OCI-LY1 (cell line): ENCODE data around the gene CDK5R1.

Experiments
- H2AFZ ChIP-seq: fragments of 200-600 bp; sonication (generic), shearing (Covaris generic); 2 replicates; pipeline ENCODE4 v1.6.0; 2014; ENCODE audit warnings: antibody characterized with exemption, mild to moderate bottlenecking, low read length
- H3F3A ChIP-seq: fragments of 200-600 bp; sonication (generic), shearing (Covaris generic); 2 replicates; pipeline ENCODE4 v1.6.0; 2014; ENCODE audit warnings: mild to moderate bottlenecking, antibody characterized with exemption, low read length, moderate library complexity; ENCODE audit not compliant: insufficient read depth
- H3K27ac ChIP-seq: fragments of 200-600 bp; sonication (generic); 2 replicates; pipeline ENCODE4 v1.5.1; 2014; ENCODE audit warnings: low read length, mixed run types, mild to moderate bottlenecking, low read depth; ENCODE audit not compliant: poor library complexity, severe bottlenecking
- H3K27me3 ChIP-seq: fragments of 200-600 bp; sonication (generic); 2 replicates; pipeline ENCODE4 v1.6.0; 2014; ENCODE audit warnings: antibody characterized with exemption, mild to moderate bottlenecking, low read length, moderate library complexity; ENCODE audit not compliant: insufficient read depth
- H3K36me3 ChIP-seq: fragments of 200-600 bp; sonication (generic); 2 replicates; pipeline ENCODE4 v1.6.1; 2014; ENCODE audit warnings: mild to moderate bottlenecking, antibody characterized with exemption, low read length, moderate library complexity, mixed read lengths; ENCODE audit not compliant: insufficient read depth
- H3K4me1 ChIP-seq: fragments of 200-600 bp; sonication (generic); 2 replicates; pipeline ENCODE4 v1.5.1; 2014; ENCODE audit warnings: mild to moderate bottlenecking, low read length, moderate library complexity; ENCODE audit not compliant: insufficient read depth, severe bottlenecking
- H3K4me2 ChIP-seq: fragments of 200-600 bp; sonication (generic), shearing (Covaris generic); 2 replicates; pipeline ENCODE4 v1.6.1; 2014; ENCODE audit warnings: low read length
- H3K4me3 ChIP-seq: fragments of 200-600 bp; sonication (generic); 2 replicates; pipeline ENCODE4 v1.5.1; 2014; ENCODE audit warnings: low read length, low read depth, mild to moderate bottlenecking, mixed read lengths; ENCODE audit not compliant: poor library complexity, severe bottlenecking
- H3K79me2 ChIP-seq: fragments of 200-600 bp; shearing (Covaris generic); 2 replicates; pipeline ENCODE4 v1.6.1; 2016; ENCODE audit warnings: mixed run types, low read length, mixed read lengths; ENCODE audit not compliant: insufficient read depth
- H3K9ac ChIP-seq: fragments of 200-600 bp; sonication (generic), shearing (Covaris generic); 2 replicates; pipeline ENCODE4 v1.6.1; 2014; ENCODE audit warnings: mild to moderate bottlenecking, low read length, mixed read lengths
- H3K9me2 ChIP-seq: fragments of 200-600 bp; sonication (generic), shearing (Covaris generic); 2 replicates; pipeline ENCODE4 v1.6.1; 2014; ENCODE audit warnings: low read depth, mild to moderate bottlenecking, low read length, mixed read lengths
- H3K9me3 ChIP-seq: fragments of 200-600 bp; shearing (Covaris generic); 2 replicates; pipeline ENCODE4 v1.6.1; 2014; ENCODE audit warnings: low read length, mixed read lengths
- H4K20me1 ChIP-seq: fragments of 200-600 bp; sonication (generic), shearing (Covaris generic); 2 replicates; pipeline ENCODE4 v1.6.0; 2016; ENCODE audit warnings: mild to moderate bottlenecking, low read length; ENCODE audit not compliant: insufficient read depth
- EZH2 ChIP-seq: fragments of 200-600 bp; sonication (generic), shearing (Covaris generic); IDR thresholded peaks from 2 replicates; pipeline ENCODE4 v1.8.0; 2017; ENCODE audit warnings: borderline replicate concordance, mixed run types, mild to moderate bottlenecking, antibody characterized with exemption, low read length, moderate library complexity, mixed read lengths
- TF ChIP-seq, protein P1 (sequence below): fragments of 200-600 bp; sonication (generic), shearing (Covaris generic); IDR thresholded peaks from 2 replicates; pipeline ENCODE4 v1.5.1; 2017; ENCODE audit warnings: mild to moderate bottlenecking, antibody characterized with exemption, low read length, moderate library complexity, mixed read lengths

Gene CDK5R1

DNA sequence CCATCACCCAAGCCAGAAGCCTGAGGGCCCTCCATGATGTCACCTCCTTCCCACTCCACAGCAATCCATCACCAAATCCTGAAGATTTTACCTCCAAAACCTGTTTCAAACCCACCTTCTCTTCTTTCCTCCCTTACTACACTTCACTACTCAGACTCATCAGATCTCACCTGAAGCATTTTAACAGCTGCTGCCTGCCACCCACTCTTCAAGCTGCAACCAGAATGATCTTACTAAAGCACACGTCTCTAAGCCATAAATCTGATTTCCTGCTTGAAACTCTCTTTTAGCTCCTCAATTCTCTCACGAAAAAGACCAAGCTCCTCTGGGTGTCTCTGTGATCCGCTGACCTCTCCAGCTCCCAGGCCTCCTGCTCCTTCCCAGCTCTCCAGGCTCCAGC lies 46.5 kb downstream of the CDK5R1 start:
- Histone ChIP-seq H3K9me3 (no peaks in the 10 kb centered on the region), H3K4me1 (no peaks in the 10 kb centered on the region), H3K4me3 (no peak overlapping the region), H3K9me2 (no peaks in the 10 kb centered on the region), H3K79me2 (no peaks in the 10 kb centered on the region), H3K9ac (no peak overlapping the region), H2AFZ (no peak overlapping the region), H3K4me2 (no peak overlapping the region), H3K27me3 (0 out of 2 replicates have a peak, but pooled peaks cover 6% of the 10 kb centered on the region), H3F3A (no peaks in the 10 kb centered on the region), H3K27ac (no peak overlapping the region), H4K20me1 (no peaks in the 10 kb centered on the region), H3K36me3 (no peaks in the 10 kb centered on the region)
- TF ChIP-seq EZH2 = no peak
- TF ChIP-seq, protein P1, sequence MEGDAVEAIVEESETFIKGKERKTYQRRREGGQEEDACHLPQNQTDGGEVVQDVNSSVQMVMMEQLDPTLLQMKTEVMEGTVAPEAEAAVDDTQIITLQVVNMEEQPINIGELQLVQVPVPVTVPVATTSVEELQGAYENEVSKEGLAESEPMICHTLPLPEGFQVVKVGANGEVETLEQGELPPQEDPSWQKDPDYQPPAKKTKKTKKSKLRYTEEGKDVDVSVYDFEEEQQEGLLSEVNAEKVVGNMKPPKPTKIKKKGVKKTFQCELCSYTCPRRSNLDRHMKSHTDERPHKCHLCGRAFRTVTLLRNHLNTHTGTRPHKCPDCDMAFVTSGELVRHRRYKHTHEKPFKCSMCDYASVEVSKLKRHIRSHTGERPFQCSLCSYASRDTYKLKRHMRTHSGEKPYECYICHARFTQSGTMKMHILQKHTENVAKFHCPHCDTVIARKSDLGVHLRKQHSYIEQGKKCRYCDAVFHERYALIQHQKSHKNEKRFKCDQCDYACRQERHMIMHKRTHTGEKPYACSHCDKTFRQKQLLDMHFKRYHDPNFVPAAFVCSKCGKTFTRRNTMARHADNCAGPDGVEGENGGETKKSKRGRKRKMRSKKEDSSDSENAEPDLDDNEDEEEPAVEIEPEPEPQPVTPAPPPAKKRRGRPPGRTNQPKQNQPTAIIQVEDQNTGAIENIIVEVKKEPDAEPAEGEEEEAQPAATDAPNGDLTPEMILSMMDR = no peak

DNA sequence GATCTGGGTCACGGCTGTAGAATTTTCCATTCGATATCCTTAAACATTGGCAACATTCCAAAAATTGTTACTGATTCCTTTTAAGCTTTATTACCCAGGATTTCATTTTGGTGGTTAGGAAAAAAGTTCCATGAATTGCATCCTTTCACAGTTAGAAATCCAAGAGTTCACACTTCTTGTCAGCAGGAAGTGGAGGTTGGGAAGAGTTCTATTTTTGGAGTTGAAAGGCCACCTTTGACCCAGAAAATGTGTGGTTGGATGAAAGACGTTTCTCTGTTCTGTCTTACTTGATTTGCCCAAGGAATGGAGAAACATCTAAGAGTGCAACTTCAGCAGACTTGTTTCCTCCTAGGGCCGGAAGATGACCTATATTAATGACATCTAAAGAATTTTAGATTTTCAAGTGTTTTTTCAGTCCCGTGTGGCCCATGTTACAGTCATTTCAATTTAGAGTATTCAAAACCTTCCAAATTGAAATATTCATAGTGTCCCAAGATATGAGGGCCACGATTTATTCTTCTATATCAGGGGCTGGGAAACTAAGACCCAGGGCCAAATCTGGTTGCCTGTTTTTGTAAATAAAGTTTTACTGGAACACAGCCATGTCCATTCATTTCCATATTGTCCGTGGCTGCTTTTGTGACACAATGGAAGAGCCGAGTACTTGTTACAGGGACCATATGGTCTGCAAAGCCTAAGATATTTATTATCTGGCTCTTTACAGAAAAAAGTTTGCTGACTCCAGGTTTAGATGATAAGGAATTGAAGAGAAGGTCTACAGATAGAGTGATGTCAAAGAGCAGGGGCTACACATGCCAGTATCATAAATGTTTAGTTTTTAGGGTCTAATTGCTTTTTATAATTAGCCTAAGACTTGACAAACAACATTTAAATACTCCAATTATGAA lies 50.2 kb downstream of the CDK5R1 start:
- Histone ChIP-seq H3K4me3 (no peak overlapping the region), H3K9me3 (no peaks in the 10 kb centered on the region), H3K9ac (no peak overlapping the region), H3K4me2 (no peak overlapping the region), H4K20me1 (no peaks in the 10 kb centered on the region), H3K27ac (no peak overlapping the region), H3K36me3 (no peaks in the 10 kb centered on the region), H3F3A (no peaks in the 10 kb centered on the region), H2AFZ (no peak overlapping the region), H3K9me2 (no peaks in the 10 kb centered on the region), H3K79me2 (no peaks in the 10 kb centered on the region), H3K27me3 (0 out of 2 replicates have a peak, but pooled peaks cover 6% of the 10 kb centered on the region), H3K4me1 (no peaks in the 10 kb centered on the region)
- TF ChIP-seq, protein P1 = no peak
- TF ChIP-seq EZH2 = no peak
